ENCODE data around the gene TGM1. TPM values are rescaled to one million over a fixed set of nuclear protein-coding genes. Genes with fewer than 3 reads are reported as not detected.
A peak's percentile ranks its signal among the peaks of the same experiment; 100 is the strongest.
"Not testable (repeated sequence)": the region's sequence is repeated elsewhere in the genome, so short reads cannot be mapped to it uniquely, and the experiment has no call there.

Gene TGM1
- polyA plus RNA-seq, 3 donors: 1.2 to 1.9 (median 1.2) TPM

- DNase-seq (ENCODE audit: low read depth in 3 of 3, low spot score in 2 of 3): no peak
Measured at GRCh38 chr14:24255931-24256711, 6.9 kb downstream of the TGM1 start.

DNA sequence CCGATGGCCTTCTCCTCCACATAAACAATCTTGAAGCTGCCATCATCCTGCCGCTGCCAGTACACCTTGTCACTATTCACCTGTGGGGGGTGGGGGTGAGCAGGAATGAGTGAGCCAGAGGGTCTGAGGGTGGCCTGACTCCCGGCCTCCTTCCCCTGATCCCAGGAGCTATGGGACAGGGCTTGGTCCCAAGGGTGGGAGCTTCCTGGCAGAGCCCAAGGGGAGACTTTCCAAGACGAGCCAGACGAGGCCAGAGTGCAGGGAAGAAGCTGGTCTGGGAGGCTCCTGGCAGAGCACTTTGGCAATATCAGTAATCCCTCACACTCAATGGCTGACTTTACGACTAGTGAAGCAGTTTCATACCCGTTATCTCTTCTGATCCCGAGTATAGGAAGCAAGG, 7.5 kb downstream of the TGM1 start:
- no peak for DNase-seq (ENCODE audit: low read depth in 3 of 3, low spot score in 2 of 3)

DNA sequence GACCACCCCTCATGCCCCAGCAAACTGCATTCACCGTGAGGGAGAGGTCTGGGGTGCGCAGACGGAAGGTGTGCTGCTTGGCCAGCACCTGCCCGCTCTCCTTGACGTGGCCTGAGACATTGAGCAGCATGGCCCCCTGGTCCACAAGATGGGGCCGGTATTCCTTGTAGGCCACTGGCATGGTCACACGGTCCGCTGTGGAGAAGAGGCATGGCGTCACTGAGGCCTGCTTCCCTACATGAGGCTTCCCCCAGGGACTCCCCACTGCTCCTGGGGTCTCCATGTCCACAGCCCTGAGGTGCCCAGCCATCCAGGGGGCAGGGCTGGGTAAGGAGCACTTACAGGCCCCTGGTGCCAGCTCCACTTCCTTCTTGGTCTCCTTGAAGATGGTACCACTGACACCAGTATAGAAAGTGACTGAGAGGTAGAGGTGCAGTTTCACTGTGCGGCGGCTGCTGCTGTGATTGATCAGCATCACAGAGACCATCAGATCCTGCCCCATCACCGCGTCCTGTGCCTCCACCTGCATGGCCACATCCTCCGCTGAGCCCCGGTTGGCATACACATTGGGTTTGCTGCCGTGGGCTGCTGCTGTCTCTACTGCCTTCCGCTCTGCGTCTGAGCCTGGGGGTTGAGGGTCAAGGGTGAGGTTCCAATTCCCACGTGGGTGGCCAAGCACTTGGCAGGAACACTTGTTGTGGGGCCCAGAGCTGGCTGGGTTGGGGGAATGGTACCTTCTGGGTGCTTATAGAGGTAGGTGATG, 8.2 kb downstream of the TGM1 start:
- DNase-seq (ENCODE audit: low read depth in 3 of 3, low spot score in 2 of 3): no peak

DNA sequence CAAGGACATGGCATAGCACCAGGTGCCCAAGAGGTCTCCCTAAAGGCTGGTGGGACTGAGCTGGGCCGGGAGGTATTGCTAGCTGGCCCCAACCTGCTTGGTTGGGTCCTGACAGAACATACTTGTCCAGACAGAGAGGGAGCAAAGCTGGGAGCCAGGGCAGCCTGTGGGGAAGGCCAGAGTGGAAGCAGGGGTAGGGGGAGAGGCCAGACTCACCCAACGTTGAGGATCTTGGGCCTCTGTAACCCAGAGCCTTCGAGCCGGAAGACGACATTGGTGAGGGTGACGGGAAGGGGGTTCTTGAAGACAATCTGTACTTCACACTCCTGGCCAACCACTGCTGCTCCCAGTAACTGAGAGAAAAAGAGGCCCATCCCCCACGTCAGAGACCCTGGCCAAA, 9.0 kb downstream of the TGM1 start:
- DNase-seq (ENCODE audit: low read depth in 3 of 3, low spot score in 2 of 3): no peak

- no peak for DNase-seq (ENCODE audit: low read depth in 3 of 3, low spot score in 2 of 3)
Measured at GRCh38 chr14:24252289-24253124, 10.5 kb downstream of the TGM1 start.

DNA sequence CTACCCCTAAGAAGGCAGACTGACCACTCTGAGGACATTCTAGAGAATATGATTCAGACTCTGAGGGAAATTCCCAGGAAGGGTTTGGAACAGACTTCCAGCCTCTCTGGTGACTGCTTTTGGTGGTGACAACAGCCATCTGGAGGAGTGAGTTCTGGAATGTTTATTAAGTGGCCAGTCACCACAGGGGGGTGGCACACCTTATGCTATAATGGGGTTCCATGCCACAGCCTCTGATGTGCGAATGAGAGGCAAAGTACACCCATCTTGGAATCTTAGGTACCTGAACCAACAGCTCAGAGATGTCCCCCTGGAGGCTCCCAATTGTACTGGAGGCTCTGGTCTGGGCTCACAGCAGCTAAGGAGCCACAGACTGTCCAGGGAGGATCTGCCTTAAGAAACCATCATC, 11.1 kb downstream of the TGM1 start:
- DNase-seq (ENCODE audit: low read depth in 3 of 3, low spot score in 2 of 3): no peak

- DNase-seq (ENCODE audit: low read depth in 3 of 3, low spot score in 2 of 3): no peak
Measured at GRCh38 chr14:24250354-24250753, 12.6 kb downstream of the TGM1 start.

- no peak for DNase-seq (ENCODE audit: low read depth in 3 of 3, low spot score in 2 of 3)
Measured at GRCh38 chr14:24249230-24250021, 13.6 kb downstream of the TGM1 start.

DNA sequence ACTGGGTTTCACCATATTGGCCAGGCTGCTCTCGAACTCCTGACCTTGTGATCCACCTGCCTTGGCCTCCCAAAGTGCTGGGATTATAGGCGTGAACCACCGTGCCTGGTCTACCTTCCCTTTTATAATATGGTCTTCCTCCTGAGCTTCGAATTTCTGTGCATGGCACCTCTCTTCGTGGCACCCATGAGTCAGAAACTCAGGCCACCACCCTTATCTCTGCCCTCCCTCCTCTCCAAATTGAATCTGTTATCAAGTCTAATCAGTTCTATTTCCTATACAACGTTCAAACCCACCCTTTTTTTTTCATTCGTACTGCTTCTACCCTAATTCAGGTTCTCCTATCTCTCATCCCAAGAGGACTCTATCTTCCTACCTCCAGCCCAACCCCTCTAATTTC, 15.6 kb downstream of the TGM1 start:
- DNase-seq (ENCODE audit: low read depth in 3 of 3, low spot score in 2 of 3): no peak

- no peak for DNase-seq (ENCODE audit: low read depth in 3 of 3, low spot score in 2 of 3)
Measured at GRCh38 chr14:24246765-24247212, 16.2 kb downstream of the TGM1 start.

DNA sequence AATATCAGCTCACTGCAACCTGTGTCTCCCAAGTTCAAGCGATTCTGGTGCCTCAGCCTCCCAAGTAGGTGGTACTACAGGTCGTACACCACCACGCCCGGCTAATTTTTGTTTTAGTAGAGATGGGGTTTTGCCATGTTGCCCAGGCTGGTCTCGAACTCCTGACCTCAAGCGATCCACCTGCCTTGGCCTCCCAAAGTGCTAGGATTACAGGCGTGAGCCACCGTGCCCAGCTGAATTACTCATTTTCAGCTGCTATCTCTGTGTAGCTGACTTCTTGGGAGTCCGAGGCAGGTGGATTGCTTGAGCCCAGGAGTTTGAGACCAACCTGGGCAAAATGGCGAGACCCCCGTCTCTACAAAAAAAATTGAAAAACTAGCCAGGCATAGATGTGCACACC, 17.6 kb downstream of the TGM1 start:
- DNase-seq (ENCODE audit: low read depth in 3 of 3, low spot score in 2 of 3): not testable (repeated sequence)

DNA sequence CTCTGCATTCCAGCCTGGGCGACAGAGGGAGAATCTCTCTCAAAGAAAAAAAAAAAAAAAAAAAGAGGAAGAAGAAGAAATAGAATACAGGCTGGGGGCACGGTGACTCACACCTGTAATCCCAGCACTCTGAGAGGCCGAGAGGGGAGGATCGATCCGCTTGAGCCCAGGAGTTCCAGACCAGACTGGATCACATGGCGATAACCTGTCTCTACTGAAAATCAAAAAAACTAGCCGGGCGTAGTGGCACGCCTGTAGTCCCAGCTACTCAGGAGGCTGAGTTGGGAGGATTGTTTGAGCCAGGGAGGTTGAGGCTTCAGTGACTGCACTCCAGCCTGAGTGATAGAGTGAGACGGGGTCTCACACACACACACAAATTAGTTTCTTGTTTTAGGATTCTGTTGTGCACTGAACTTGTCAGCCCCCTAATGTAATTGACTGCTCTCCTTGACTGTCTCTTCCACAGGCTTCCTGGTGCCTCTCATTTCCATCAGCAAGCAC, 19.6 kb downstream of the TGM1 start:
- DNase-seq (ENCODE audit: low read depth in 3 of 3, low spot score in 2 of 3): no peak

DNA sequence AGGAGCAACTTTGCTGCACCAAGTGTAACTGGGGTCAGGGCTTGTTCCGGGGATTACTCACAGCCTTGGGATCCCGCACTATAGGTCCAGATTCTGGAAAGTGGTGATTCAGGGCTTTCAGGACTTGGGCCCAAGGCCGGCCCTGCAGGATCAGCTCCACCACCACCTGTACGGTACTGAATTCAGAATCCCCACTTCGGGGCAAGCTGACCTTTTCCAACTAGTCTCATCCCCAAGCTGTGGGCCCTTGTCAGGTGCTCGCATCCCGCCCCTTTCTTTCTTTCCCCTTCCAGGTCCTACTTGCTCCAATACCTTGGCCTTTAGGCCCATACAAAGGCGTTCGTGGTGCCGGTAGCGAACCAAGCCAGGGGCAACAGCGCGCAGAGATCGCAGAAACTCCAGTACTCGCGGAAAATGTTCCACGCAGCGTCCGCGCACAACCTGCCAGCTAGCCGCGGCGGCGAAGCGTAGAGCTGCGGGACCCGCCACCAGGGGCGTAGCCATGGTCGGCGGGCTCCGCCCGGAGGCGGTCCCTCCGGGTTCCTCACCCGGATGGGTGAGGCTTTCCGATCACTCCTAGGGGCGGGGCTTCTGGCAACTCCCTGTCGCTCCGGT, 21.0 kb downstream of the TGM1 start:
- DNase-seq (ENCODE audit: low read depth in 3 of 3, low spot score in 2 of 3): peak in 1 of 3 donors; percentile 92

GRCh38 chr14:24240110-24240918, 22.7 kb downstream of the TGM1 start:
- DNase-seq (ENCODE audit: low read depth in 3 of 3, low spot score in 2 of 3): no peak

GRCh38 chr14:24238527-24239037, 24.4 kb downstream of the TGM1 start:
- no peak for DNase-seq (ENCODE audit: low read depth in 3 of 3, low spot score in 2 of 3)

- DNase-seq (ENCODE audit: low read depth in 3 of 3, low spot score in 2 of 3): no peak
Measured at GRCh38 chr14:24238123-24238522, 24.9 kb downstream of the TGM1 start.

GRCh38 chr14:24237463-24237955, 25.5 kb downstream of the TGM1 start:
- DNase-seq (ENCODE audit: low read depth in 3 of 3, low spot score in 2 of 3): no peak

- no peak for DNase-seq (ENCODE audit: low read depth in 3 of 3, low spot score in 2 of 3)
Measured at GRCh38 chr14:24236689-24237462, 26.1 kb downstream of the TGM1 start.
